ENCODE results near the gene DYNAP. TPM values are rescaled to one million over a fixed set of nuclear protein-coding genes. Genes with fewer than 3 reads are reported as not detected.

The DYNAP gene
- total RNA-seq, 1 donor from 2014 or later = not detected

DNA sequence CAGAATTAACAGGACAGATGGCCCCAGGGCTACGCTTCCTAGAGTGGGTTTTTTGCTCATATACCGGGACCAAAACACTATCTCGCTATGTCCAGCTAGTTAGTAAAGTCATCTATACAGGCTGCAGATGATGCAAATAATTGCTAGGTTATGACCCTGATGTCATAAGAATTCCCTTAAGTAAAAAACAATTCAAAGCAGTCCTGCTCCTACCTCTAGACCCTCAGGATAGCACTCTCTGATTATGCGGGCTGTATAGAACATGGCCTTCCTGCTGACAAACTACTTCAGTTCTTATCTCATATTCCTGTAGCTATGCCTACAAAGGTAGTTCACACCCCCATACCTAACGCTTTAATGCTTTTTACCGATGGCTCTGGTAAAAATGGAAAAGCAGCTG, 13.2 kb downstream of the DYNAP start:
- Histone ChIP-seq H3K4me3 (ENCODE audit: low read depth, low read length) (no peak overlapping the region), H3K36me3 (ENCODE audit: control insufficient read depth, insufficient read depth, low read length) (no peaks in the 10 kb centered on the region), H3K27me3 (ENCODE audit: control insufficient read depth, insufficient read depth, low read length) (no peaks in the 10 kb centered on the region)
- DNase-seq (ENCODE audit: low read depth) = no peak
- TF ChIP-seq, protein P1, sequence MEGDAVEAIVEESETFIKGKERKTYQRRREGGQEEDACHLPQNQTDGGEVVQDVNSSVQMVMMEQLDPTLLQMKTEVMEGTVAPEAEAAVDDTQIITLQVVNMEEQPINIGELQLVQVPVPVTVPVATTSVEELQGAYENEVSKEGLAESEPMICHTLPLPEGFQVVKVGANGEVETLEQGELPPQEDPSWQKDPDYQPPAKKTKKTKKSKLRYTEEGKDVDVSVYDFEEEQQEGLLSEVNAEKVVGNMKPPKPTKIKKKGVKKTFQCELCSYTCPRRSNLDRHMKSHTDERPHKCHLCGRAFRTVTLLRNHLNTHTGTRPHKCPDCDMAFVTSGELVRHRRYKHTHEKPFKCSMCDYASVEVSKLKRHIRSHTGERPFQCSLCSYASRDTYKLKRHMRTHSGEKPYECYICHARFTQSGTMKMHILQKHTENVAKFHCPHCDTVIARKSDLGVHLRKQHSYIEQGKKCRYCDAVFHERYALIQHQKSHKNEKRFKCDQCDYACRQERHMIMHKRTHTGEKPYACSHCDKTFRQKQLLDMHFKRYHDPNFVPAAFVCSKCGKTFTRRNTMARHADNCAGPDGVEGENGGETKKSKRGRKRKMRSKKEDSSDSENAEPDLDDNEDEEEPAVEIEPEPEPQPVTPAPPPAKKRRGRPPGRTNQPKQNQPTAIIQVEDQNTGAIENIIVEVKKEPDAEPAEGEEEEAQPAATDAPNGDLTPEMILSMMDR (IDR thresholded peaks at IDR 0.05; ENCODE audit: insufficient read depth, low read length, poor library complexity, severe bottlenecking) = no peak

DNA sequence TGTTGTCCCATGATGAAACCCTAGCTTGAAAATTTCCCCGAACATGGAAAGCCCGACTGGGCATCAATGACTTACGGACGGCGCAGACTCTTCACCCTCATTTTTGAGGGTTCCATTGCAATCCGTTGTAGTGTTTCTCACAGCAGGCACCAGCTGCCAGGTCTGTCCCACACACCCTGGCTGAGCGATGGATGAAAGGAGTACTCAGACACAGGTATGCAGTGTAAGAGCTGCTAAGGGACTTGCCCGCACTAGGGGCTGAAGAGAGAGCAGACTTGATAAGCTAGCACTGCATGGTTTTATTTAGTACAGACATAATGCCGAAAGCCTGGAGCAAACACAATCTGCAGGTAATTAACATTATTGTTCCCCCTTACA, 15.8 kb downstream of the DYNAP start:
- no peak for DNase-seq (ENCODE audit: low read depth)
- Histone ChIP-seq H3K27me3 (ENCODE audit: control insufficient read depth, insufficient read depth, low read length) (no peaks in the 10 kb centered on the region), H3K36me3 (ENCODE audit: control insufficient read depth, insufficient read depth, low read length) (no peaks in the 10 kb centered on the region), H3K4me3 (ENCODE audit: low read depth, low read length) (no peak overlapping the region)
- TF ChIP-seq, protein P1 (IDR thresholded peaks at IDR 0.05; ENCODE audit: insufficient read depth, low read length, poor library complexity, severe bottlenecking) = no peak

DNA sequence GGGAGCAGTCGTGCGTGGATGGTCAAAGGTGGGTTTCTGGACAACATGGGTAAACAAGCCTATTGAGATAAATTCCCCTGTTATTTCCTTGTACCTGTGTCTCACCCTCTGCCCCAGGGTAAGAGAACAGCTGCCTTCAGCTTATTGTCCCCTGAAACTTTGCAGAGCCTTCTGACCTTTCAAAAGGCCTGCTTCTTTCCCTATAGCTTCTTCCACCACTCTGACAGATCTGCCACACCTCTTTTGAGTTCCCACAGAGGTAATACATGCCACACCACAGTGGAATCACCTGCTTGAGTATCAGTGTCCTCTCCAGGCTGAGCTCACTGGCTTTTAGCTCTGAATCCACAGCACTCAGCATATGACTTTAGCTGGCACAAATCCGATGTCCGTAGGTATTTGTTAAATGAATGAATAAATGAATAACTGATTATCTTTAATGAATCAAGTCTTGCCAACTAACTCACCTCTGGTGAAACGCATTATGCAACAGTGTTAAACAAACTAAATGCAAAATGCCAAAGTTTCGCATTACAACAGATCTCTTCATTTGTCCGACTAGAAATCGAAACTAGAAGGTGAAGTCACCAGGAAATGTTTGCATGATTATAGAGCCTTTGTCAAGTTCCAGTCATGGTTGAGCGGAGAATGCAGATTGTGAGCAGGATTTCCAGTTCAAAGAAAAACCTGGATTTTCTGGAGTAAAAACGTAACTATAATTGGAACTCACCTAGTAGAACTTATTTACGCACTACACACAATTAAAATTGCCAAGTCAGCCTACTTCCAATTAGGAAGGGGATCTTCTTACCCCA, 16.4 kb downstream of the DYNAP start:
- peak; percentile 83 for DNase-seq (ENCODE audit: low read depth)
- Histone ChIP-seq H3K4me3 (ENCODE audit: low read depth, low read length) (peak overlapping the region; percentile 39), H3K27me3 (ENCODE audit: control insufficient read depth, insufficient read depth, low read length) (no peaks in the 10 kb centered on the region), H3K36me3 (ENCODE audit: control insufficient read depth, insufficient read depth, low read length) (no peaks in the 10 kb centered on the region)
- TF ChIP-seq, protein P1 (IDR thresholded peaks at IDR 0.05; ENCODE audit: insufficient read depth, low read length, poor library complexity, severe bottlenecking) = no peak

DNA sequence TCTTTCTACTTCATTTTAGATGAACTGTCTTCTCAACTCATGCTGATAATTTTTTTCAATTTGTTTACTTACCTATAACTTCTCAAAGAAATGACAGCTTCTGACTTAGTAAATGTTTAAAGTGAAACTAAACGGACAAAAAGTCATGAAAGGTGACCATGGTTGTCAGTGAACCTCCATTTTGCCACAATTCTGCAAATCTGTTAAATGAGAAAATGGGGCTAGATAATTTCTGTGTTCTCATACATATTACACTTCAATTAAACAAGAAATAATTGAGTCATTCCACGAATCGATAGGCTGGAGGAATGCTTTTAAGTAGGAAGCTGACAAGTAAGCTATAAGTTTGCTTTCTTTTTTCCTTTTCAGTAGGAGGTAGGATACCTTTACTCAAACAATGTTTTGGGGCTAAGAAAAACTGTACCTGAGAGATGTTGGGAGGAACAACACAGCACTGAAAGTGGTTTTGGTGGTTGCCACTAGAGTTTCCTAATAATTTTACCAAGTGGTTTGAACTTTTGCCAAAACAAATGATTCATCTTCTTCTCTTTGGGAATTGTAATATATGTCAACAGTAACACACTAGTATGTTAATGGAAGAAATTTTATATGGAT, 17.1 kb downstream of the DYNAP start:
- no peaks in the 10 kb centered on the region for H3K27me3 ChIP-seq (ENCODE audit: control insufficient read depth, insufficient read depth, low read length)
- peak overlapping the region; percentile 39 for H3K4me3 ChIP-seq (ENCODE audit: low read depth, low read length)
- TF ChIP-seq, protein P1 (IDR thresholded peaks at IDR 0.05; ENCODE audit: insufficient read depth, low read length, poor library complexity, severe bottlenecking) = no peak
- no peaks in the 10 kb centered on the region for H3K36me3 ChIP-seq (ENCODE audit: control insufficient read depth, insufficient read depth, low read length)
- no peak for DNase-seq (ENCODE audit: low read depth)

DNA sequence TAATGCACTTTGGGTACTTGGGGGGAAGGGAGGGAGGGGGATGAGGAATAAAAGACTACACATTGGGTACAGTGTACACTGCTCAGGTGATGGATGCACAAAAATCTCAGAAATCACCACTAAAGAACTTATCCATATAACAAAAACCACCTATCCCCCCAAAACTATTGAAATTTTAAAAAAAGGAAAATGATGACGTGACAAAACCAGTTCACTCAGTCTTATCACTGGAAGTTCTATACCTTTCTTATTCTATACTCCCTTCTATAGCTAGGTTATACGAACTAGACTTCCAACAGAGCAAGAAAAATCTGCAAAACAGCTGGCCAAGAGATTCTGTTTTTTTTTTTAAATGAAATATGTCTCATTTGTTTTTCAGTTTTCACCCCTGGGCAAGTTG, 20.8 kb downstream of the DYNAP start:
- H3K4me3 ChIP-seq (ENCODE audit: low read depth, low read length) = no peak overlapping the region
- DNase-seq (ENCODE audit: low read depth) = no peak
- no peaks in the 10 kb centered on the region for H3K36me3 ChIP-seq (ENCODE audit: control insufficient read depth, insufficient read depth, low read length)
- no peaks in the 10 kb centered on the region for H3K27me3 ChIP-seq (ENCODE audit: control insufficient read depth, insufficient read depth, low read length)
- TF ChIP-seq, protein P1 (IDR thresholded peaks at IDR 0.05; ENCODE audit: insufficient read depth, low read length, poor library complexity, severe bottlenecking) = no peak

All from kidney epithelial cell (primary cell).